GM18867 (cell line): Measurements from ENCODE around the gene ELAVL2.

Source experiments
- ATAC-seq: cut with Tn5 transposase; IDR thresholded peaks from one replicate; pipeline ENCODE4 v1.9.1; 2021; ENCODE audit warnings: mild to moderate bottlenecking, moderate library complexity; ENCODE audit not compliant: unreplicated experiment

Gene ELAVL2

DNA sequence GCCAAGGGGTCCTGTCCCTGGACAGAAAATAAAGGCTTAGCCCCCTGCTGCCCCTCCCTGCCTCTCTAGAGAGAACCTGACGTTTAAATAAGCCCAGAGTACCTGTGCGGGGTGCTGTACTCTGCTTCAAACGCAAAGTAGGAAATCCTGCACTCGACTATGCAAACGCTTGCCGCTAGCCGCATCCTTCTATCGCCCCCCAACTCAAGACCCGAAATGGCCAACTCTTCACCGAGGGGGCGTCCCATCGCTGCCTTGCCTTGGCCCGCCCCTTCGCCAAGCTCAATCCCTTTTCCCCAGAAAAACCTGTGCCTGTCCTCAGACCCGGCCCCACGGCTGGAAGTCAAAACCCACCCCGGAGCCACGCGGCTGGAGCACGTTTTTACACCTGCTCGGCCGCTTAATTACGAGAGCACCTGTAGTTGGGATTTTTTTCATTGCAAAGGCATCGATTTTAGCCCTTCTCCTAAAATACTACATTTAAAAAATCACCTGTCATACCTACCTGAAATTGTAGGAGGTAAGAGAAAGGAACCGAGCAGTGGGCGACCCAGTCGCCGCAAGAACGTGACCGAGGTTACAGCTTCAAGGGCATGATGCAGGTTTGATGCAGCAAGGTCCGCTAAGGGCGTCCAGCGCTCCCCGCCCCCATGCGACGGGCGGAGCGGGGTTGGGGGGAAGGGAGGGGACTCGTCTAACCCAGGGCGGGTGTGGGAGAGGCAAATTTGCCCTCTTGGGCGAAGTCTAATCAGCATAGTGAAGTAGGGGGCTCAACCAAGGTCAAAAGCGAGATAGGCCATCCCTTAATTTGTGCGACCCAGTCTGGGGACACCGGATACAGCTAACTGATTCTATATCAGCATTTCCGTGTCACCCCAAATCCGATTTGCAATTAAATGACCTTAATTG, 3.5 kb downstream of the ELAVL2 start:
- no peak for ATAC-seq

DNA sequence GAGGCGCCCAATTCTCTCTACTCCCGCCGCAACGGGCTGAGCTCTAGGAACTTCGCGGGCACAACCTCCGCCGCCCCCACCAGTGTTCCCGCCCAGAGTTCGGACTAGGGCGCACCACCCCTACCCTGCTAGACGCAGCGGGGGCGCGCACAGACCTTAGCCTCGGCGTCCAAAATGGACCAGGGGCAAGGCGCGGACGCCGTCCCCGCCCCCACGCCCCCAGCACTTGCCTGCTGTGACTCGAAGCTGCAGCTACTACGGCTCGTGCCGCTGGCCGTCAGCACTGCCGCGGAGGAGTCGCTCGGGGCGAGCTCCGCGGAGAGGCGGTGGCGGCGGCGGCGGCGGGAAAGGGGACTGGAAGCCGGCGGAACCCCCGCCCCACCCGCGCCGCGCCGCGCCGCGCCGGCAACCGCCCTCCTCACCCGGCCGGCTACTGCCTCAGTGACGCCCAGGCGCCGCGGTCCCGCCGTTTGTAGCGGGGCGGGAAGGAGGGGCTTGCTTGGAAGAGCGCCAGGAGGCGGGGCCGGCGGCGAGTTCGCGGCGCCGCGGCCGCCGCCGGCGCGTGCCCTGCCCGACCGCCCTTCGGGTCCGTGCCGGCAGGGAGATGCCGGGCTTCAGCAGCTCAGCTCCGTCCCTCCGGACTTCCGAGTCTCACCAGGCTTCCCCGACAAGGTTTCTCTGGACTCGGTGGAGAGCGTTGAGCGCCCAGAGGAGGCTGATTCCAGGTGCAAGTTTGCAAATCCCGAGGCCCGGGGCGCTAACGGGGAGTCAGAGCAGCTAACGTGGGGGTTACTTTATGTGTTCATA, 4.5 kb downstream of the ELAVL2 start:
- ATAC-seq, result no peak

DNA sequence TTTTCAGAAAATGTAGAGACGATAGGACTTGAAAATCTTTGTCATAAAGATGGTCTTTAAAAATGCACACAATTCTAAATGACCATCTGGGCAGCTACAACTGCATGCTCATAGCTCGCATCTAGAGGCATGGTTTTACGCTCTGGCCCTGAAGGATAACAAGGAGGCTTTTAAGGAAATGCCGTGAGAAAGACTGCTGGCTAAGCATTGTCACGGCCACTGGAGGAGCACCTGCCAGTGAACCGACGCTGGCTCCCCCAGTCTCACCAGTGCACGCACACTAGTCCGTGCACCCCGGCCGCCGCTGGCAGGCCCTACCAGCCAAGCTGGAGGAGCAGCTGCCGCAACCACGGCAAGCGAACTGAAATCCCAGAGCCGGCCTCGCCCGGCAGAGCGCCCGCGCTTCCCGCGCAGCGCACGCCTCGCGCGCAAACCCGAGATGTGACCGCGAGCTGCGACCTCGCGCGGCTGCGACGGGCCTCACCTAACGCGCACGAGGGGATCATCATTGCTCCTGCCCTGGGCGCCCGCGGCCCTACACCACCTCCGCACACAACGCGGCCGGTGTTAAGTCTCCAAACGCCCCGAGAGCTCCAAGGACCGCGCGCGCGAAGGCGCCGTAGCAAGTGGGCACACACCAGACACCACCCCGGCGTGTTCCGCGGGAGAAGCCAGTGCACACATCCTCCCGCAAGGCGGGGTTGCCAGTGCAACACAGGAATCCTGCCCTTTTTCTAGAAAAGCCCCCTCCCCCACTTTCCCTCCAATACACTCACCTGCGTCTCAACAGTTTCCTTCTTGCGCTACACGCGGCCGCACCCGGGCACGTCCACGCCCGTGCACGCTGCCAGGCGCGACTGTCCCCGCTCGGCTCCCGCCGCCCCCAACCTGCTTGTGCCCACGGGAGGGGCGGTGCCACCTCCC, 5.3 kb downstream of the ELAVL2 start:
- no peak for ATAC-seq

DNA sequence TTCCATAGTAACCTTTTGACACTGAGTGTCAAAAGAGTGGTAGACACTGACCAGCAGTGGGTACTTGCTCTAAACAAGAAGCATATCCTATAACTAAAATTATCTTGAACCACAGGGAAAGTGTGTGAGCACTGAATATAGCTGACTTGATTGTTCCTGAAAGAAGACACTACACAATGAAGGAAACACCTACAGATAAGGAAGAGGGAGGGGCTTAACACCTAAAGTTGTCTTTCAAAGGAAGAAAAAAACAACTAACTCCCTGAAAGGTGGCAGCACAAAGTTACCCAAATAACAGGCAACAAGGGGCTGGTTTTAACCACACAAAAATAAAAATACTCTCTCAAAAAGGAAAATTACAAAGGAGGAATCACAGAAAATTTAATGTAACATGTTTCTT, 6.6 kb downstream of the ELAVL2 start:
- no peak for ATAC-seq

DNA sequence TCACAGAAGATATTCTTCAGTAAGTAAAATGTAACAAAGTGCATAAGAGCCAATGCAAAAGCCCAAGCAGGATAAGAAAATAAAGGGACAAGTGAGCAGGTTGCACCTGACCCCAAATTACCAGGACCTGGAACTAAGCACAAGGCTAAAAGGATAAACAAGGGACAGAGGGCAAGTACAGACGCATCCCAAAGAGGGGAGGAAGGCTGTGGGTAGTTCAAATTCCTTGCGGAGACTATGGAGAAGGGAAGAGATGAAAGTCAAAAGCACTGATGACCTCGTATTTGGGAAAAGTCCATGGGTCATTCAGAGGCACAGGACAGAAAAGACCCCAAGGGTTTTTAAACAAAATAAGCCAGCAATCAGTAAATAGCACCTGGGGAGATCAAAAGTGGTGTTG, 11.8 kb downstream of the ELAVL2 start:
- no peak for ATAC-seq

DNA sequence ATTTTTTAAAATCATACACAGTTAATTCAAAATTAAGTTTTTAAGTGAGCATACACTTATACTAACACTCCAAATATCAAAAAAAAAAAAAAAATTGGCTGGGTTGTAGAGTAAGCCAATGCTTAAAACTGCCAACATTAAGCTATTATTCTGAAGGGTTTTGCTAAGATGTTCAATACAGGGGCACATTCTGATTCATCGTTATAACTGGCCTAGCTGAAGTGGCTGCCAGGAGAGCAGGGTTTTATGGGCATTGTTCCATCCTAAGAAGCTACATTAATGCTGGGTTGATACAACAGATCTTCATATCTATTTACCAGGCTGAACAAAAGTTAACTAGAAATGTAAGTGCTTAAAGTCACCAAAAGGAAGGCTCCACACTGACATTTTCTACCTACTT, 13.4 kb downstream of the ELAVL2 start:
- ATAC-seq, result no peak

DNA sequence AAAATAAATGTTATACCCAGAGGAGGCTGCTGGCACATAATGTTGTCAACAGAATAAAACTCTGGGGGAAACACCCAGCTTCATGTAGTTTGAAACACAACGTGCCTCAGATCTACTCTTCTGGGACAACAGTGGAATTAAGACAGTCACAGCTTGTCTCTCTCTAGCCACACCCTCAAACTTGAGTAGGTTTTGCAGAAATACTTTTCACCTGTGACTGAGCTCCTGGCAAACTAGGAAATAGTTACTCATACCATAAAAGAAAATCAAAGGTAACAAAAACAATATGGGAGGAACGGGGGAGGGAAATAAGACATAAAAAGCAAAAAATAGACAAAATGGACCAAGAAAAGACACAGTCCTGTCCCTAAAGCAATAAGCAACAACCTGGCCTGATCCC, 14.4 kb downstream of the ELAVL2 start:
- ATAC-seq, result no peak

DNA sequence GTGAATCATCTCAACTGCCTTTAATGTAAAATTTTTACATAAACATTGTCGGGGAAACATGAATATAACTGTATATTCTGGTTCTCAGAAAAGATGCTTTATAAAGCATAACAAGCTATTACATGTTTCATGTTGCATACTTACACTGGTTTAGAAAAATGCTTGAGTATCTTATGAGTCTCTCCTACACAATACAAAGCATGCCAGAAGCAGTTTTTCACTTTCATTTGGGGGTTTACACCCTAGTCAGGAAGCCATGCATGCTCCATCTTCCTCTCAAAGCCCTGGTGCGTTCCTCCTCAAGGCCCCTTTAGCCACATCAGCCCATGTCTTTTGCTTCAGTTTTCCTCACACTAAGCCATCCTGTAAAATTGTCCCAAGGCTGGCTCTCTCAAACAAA, 22.8 kb downstream of the ELAVL2 start:
- no peak for ATAC-seq

DNA sequence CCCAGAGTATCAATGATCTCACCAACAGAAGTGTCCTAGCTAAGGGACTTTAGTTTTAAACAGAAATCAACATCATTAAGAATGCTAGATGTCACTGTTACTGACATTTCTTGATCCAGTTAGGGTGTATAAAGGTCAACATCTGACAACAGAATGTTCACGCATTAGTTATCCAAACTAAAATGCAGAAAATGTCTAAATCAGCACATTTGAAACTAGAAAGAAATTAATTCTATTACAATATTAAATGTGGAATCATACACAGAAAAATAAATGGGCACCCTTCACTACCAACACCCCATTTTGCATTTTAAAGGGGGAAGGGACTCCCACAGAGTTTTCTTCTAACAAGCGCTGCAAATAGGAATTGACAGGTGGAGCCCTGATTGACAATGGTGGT, 24.5 kb downstream of the ELAVL2 start:
- ATAC-seq, result no peak

DNA sequence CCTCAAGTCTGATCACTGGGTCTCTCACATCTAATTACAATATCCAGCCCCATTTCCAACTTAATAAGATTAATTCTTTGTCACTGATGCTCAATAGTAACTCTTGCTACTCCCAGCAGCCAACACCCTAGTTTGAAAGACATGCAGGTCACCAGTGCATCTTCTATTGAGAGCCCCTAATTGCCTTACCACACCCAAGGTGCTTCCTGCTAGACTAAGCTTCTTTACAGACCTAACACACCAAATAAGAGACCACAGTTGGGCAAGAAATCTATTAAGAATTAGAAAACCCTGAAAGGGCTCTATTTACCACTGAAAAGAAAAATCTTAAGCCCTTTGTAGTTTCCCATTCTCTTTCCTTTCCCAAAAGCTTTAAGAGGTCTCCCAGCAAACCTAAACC, 26.5 kb downstream of the ELAVL2 start:
- no peak for ATAC-seq

DNA sequence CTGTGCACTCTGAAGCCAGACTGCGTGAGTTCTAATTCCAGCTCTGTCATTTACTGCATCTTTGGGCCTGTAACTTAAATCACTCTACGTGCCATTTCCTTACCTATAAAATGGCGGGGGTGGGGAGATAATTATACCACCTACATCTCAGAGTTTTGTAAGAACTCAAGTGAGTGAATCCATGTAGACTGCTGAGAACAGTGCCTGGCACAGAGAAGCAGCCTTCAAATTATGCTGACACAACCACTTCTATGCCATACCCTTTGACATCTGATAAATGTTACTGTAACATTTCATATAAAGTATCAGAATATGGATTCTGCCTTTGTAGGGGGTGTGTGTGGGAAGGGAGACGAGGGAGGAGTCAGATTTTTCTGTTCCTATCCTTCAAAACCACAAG, 27.7 kb downstream of the ELAVL2 start:
- no peak for ATAC-seq

DNA sequence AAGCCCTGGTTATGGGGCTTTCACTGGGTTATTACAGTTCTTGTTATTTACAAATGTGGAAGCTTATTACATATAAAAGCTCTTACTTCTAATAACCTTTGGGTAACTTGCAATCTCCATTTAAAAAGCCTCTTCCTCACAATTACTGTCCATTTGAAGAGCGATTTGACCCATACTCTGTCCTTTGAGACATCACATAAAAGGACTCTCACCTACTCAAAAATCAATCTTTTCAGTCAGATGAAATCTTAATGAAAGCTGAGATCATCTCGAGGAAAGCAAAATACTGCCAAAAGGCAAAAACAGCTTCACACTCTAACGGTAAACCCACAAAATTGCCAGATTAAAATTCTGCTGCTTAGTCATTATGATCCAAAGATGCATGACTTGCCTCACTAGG, 29.8 kb downstream of the ELAVL2 start:
- ATAC-seq, result no peak

DNA sequence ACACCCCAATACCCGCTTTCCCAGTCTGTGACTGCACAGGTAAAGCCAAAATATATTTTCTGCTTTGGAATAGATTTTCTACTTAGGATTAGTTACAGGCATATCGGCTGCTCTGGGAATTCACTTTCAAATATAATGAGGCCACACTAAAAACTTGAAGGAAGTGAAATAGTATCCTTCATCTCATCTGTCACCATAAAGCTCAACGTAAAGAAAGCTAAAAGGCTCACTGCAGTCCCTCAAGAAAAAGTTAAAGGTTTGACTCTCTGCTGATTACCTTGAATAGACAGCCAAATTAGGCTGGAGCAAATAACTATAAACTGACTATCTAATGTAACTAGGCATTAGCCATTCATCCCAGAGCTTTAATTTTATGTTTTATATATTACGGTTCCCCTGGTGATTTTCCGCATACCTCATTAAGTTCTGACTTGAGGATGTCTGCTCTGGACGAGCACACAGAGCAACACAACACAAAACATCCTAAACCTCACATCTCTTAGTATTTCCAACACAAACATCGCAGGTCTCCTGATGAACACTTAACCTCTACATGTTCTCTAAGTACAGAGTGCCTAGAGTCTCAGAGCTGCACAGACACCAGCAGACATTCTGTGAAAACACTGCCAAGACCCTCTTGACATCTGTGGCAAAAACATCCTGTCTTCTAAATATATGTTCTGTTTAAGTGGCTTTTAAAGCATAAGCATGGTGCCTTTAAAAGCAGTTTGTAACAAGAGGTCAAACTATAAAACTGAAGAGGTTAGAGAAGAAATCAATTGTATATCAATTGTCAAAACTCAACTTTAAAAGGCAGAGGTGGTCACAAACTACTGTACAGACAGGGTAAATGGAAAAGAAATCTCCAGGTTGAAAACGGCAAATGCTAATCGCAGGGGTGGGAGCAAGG, 35.4 kb downstream of the ELAVL2 start:
- no peak for ATAC-seq

DNA sequence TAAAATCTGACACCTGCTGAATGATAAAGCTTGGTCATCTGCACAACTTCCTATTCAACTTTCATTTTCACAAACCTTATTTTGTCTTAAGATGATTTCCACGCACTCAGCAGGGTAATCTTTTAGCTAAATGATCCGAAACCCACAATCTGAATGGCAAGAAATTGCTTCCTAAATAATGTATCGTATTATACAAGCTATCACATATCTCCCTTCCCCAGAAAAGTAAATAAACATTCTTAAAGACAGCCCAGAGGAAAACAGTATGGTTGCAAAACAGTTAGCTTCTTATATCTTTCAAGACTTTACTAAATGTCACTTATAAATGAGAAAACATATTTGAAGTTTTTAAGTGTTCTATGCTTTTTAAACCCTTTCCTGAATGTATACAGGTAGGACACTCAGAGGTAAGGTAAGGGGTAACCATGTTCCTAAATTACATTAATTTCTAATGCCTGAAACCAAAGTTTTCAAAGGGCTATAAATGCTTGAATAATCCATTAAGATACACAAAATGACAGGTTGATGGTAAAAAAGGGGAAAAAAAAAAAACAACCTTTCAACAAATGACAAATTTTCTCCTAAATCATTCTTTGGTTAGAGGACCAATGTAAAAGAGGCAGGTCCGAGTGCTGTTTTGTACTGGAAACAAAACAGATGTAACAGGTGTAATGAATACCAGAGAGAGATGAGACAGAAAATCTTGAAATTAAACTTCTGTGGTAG, 36.3 kb downstream of the ELAVL2 start:
- ATAC-seq, result no peak

DNA sequence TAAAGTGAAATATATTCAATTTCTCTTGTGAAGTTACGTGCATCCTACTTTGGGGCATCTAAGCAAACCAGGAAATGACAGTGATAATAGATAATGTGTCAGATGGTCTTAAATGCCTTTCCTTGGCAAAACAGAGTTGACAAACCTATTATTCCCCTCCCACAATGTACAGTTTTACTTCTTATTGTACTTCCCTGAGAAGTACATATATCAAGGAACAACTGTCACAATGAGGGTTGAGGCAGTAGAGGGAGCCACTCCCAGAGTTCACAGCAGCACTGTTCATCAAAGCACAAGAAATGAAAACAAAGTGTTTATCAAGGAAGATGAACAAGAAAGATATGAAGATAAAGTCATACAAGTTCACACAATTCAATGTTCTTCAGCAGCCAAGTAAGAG, 41.1 kb downstream of the ELAVL2 start:
- ATAC-seq, result no peak

DNA sequence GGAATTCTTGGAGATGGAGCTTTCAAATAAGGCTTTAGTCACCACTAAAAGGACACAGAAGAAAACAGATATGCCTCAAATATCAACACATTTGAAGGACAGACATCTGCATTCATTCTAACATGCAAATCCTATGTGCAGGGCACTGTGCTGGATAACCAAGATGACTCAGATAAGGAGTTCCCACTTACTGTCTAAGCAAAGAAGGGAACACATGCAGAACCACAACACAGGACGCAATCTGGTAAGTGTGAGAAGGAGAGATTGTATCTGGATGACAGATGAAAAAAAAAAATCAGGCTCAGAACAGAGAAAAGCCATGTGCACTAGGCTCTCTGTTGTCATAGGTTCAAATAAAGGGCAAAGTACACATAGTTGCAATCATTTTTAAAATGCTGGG, 42.5 kb downstream of the ELAVL2 start:
- no peak for ATAC-seq

DNA sequence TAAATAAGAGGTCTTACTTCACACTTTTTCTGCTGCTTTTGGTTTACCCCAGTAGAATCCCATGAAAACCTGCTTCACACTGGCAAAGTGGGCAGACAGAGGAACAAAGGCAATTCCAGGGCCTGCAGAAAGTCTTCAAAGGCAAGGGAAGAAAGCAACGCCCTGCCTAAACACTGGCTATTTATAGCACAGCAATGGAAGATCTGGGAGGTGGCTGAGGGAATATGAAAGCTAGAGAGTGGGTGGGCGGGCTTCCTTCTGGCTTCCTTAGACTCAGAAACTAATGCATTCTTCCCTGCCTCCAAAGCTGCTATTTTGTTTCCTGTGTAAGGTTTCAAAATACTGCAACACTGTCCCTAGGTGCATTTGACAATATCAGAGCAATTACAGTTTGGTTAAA, 46.8 kb downstream of the ELAVL2 start:
- no peak for ATAC-seq

DNA sequence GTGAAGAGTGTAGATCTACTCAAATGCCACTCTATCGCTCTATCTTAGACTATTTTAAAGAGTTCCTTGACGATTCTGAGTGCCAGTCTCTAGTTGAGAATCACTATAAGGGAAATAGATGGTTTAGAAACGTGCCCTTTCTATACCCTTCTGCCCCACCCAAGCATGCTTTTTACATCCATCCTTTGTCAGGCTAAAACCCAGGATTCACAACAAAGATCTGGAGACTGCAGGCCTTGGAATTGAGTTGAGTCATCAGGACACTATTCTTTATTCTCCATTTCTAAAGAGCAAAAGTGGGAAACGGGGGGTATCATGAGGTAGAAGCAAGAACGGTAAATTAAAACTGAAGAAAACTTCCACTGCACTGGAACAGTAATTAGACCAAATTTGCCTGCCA, 48.7 kb downstream of the ELAVL2 start:
- ATAC-seq, result no peak

DNA sequence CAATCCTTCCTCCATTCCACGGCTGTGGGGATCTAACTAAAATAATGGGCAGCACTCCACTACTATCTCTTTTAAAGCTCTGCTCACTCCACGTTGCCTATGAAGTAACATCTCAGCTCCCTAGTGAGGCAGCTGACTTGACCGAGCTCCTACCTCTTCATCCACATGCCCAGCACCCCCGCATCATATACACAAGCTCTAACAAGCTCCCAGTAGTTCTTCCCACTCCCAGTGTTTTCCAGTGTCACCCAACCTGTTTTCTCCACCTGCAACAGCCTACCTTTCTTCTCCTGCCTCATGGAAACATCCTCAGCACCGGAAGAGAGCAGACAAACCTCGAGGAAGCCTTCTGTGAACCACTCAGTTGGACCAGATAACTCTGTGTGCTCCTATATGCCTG, 50.5 kb downstream of the ELAVL2 start:
- ATAC-seq, result no peak
